HepG2 (cell line): ENCODE results near the gene PTEN. TPM values are rescaled to one million over a fixed set of nuclear protein-coding genes. Genes with fewer than 3 reads are reported as not detected.
A peak's percentile ranks its signal among the peaks of the same experiment; 100 is the strongest.

Experiments used
- ARHGAP35 ChIP-seq: sonication (generic); formaldehyde crosslinking; IDR thresholded peaks from 2 replicates; pipeline ENCODE4 v1.9.0; 2022; ENCODE audit warnings: mild to moderate bottlenecking, inconsistent platforms, moderate library complexity, missing genetic modification reagents, borderline replicate concordance
- ATF1 ChIP-seq: IDR thresholded peaks from 2 replicates; pipeline ENCODE4 v1.6.1; 2016; ENCODE audit warnings: mild to moderate bottlenecking, control low read depth
- ATF7-NPFF ChIP-seq: sonication (generic); formaldehyde crosslinking; IDR thresholded peaks from 2 replicates; pipeline ENCODE4 v1.8.1; 2023; ENCODE audit warnings: mild to moderate bottlenecking, low read depth, missing genetic modification reagents, moderate library complexity
- CBX2 ChIP-seq, 2 experiments: fragments of 200-600 bp in 1 of 2; sonication (generic); formaldehyde crosslinking in 1 of 2; IDR thresholded peaks; 2 replicates each; pipeline versions ENCODE4 v1.7.0 to v1.8.1; 2018 to 2022; ENCODE audit warnings: low read depth in 2 of 2, low read length in 1 of 2, mild to moderate bottlenecking in 1 of 2, missing genetic modification reagents in 1 of 2
- CREB1 ChIP-seq, 2 experiments: fragments of 450-650 bp in 1 of 2; IDR thresholded peaks; 2 replicates each; pipeline ENCODE4 v1.6.1; 2016 to 2017; ENCODE audit warnings: control low read depth in 1 of 2, mild to moderate bottlenecking in 1 of 2, missing compliant biosample characterization in 1 of 2, missing genetic modification characterization in 1 of 2
- ETV5 ChIP-seq: IDR thresholded peaks from 2 replicates; pipeline ENCODE4 v1.6.1; 2018; ENCODE audit warnings: missing biosample characterization, missing genetic modification reagents, inconsistent platforms, borderline replicate concordance
- GATAD1 ChIP-seq: IDR thresholded peaks from 2 replicates; pipeline ENCODE4 v1.6.1; 2016; ENCODE audit warnings: missing genetic modification reagents, missing compliant biosample characterization
- GLI4 ChIP-seq: sonication (generic); formaldehyde crosslinking; IDR thresholded peaks from 2 replicates; pipeline ENCODE4 v1.5.1; 2020; ENCODE audit warnings: missing genetic modification reagents, mild to moderate bottlenecking, moderate library complexity, borderline replicate concordance
- ISX ChIP-seq: sonication (generic); formaldehyde crosslinking; conservative IDR thresholded peaks from 2 replicates; pipeline ENCODE4 v1.5.0; 2020; ENCODE audit warnings: missing genetic modification reagents
- LCORL ChIP-seq, 2 experiments: fragments of 450-650 bp in 1 of 2; sonication (generic) in 1 of 2; formaldehyde crosslinking in 1 of 2; IDR thresholded peaks; 2 replicates each; pipeline versions ENCODE4 v1.5.0 to v1.6.1; 2017 to 2020; ENCODE audit warnings: antibody characterized with exemption in 1 of 2, missing genetic modification reagents in 1 of 2
- NCOA2 ChIP-seq: sonication (generic); formaldehyde crosslinking; IDR thresholded peaks from 2 replicates; pipeline ENCODE4 v1.8.0; 2022; ENCODE audit warnings: inconsistent platforms
- NFE2L1 ChIP-seq: sonication (generic); formaldehyde crosslinking; IDR thresholded peaks from 2 replicates; pipeline ENCODE4 v1.4.0; 2020; ENCODE audit warnings: missing genetic modification reagents, mild to moderate bottlenecking, borderline replicate concordance
- RBM39 ChIP-seq: fragments of 200-400 bp; formaldehyde crosslinking; IDR thresholded peaks from one replicate; pipeline ENCODE4 v1.6.1; 2018; ENCODE audit warnings: antibody characterized with exemption, mild to moderate bottlenecking, low read depth, low read length; ENCODE audit not compliant: poor library complexity, severe bottlenecking
- SMARCC2 ChIP-seq: fragments of 450-650 bp; IDR thresholded peaks from 2 replicates; pipeline ENCODE4 v1.6.1; 2017; ENCODE audit warnings: antibody characterized with exemption, mild to moderate bottlenecking
- TBX2 ChIP-seq: sonication (generic); formaldehyde crosslinking; IDR thresholded peaks from 2 replicates; pipeline ENCODE4 v1.5.0; 2020; ENCODE audit warnings: missing genetic modification reagents, mild to moderate bottlenecking, borderline replicate concordance
- ZKSCAN5 ChIP-seq: sonication (generic); formaldehyde crosslinking; IDR thresholded peaks from 2 replicates; pipeline ENCODE4 v1.5.1; 2020; ENCODE audit warnings: mild to moderate bottlenecking, missing genetic modification reagents
- ZNF160 ChIP-seq: sonication (generic); formaldehyde crosslinking; IDR thresholded peaks from 2 replicates; pipeline ENCODE4 v1.8.0; 2022; ENCODE audit warnings: mild to moderate bottlenecking, inconsistent platforms, missing genetic modification reagents
- ZNF274 ChIP-seq: sonication (generic); formaldehyde crosslinking; IDR thresholded peaks from 2 replicates; pipeline ENCODE4 v1.5.1; 2020; ENCODE audit warnings: mild to moderate bottlenecking, missing genetic modification reagents
- ZNF326 ChIP-seq: sonication (generic); formaldehyde crosslinking; IDR thresholded peaks from 2 replicates; pipeline ENCODE4 v1.4.0; 2020; ENCODE audit warnings: missing genetic modification reagents, borderline replicate concordance
- ZNF562 ChIP-seq: sonication (generic); formaldehyde crosslinking; IDR thresholded peaks from 2 replicates; pipeline ENCODE4 v1.8.0; 2022; ENCODE audit warnings: missing genetic modification reagents, borderline replicate concordance
- ZNF577 ChIP-seq: sonication (generic); formaldehyde crosslinking; IDR thresholded peaks from 2 replicates; pipeline ENCODE4 v1.4.0; 2020; ENCODE audit warnings: mild to moderate bottlenecking, low read depth, missing genetic modification reagents, borderline replicate concordance
- ZNF660 ChIP-seq: sonication (generic); formaldehyde crosslinking; IDR thresholded peaks from 2 replicates; pipeline ENCODE4 v1.5.1; 2020; ENCODE audit warnings: mild to moderate bottlenecking, low read depth, missing genetic modification reagents, borderline replicate concordance
- ZNF724P ChIP-seq: sonication (generic); formaldehyde crosslinking; IDR thresholded peaks from 2 replicates; pipeline ENCODE4 v1.8.0; 2022; ENCODE audit warnings: missing genetic modification reagents, borderline replicate concordance
- ZSCAN12 ChIP-seq: sonication (generic); formaldehyde crosslinking; IDR thresholded peaks from 2 replicates; pipeline ENCODE4 v1.9.0; 2021; ENCODE audit warnings: mild to moderate bottlenecking, missing genetic modification reagents
- polyA plus RNA-seq, 8 experiments: library from polyadenylated mRNA; depleted of rRNA in 3 of 8; stranded (reverse) in 7 of 8; unstranded in 1 of 8; fragments of >200 nt; fragmentation: Illumina TruSeq in 4 of 8; extraction: Trizol in 4 of 8; gene quantifications; 2 replicates each; pipeline versions ENCODE4 v1.2.1 to v1.2.3, GENCODE V29; 2011 to 2016; ENCODE audit warnings: low read depth in 4 of 8, missing spikeins in 1 of 8, mixed read lengths in 1 of 8; ENCODE audit not compliant: insufficient read depth in 1 of 8
- total RNA-seq, 5 experiments: library from RNA; depleted of rRNA; stranded (reverse); fragments of >200 nt; fragmentation: Illumina TruSeq; extraction: Trizol; gene quantifications; 2 replicates each; pipeline ENCODE4 v1.2.3, GENCODE V29; 2016; ENCODE audit warnings: low read depth in 1 of 5
- TF ChIP-seq, protein P1 (sequence below): sonication (generic); formaldehyde crosslinking; IDR thresholded peaks from 2 replicates; pipeline ENCODE4 v1.4.0; 2020; ENCODE audit warnings: missing genetic modification reagents
- TF ChIP-seq, protein P2 (sequence below): sonication (generic); formaldehyde crosslinking; IDR thresholded peaks from 2 replicates; pipeline ENCODE4 v1.8.0; 2022; ENCODE audit warnings: low read depth, missing genetic modification reagents

PTEN gene
- total and polyA plus RNA-seq, 2 of the 13 experiments (the other 11 are each of a cell fraction or from before 2014, with no cell fraction given): 30.3 to 61.3 TPM

DNA sequence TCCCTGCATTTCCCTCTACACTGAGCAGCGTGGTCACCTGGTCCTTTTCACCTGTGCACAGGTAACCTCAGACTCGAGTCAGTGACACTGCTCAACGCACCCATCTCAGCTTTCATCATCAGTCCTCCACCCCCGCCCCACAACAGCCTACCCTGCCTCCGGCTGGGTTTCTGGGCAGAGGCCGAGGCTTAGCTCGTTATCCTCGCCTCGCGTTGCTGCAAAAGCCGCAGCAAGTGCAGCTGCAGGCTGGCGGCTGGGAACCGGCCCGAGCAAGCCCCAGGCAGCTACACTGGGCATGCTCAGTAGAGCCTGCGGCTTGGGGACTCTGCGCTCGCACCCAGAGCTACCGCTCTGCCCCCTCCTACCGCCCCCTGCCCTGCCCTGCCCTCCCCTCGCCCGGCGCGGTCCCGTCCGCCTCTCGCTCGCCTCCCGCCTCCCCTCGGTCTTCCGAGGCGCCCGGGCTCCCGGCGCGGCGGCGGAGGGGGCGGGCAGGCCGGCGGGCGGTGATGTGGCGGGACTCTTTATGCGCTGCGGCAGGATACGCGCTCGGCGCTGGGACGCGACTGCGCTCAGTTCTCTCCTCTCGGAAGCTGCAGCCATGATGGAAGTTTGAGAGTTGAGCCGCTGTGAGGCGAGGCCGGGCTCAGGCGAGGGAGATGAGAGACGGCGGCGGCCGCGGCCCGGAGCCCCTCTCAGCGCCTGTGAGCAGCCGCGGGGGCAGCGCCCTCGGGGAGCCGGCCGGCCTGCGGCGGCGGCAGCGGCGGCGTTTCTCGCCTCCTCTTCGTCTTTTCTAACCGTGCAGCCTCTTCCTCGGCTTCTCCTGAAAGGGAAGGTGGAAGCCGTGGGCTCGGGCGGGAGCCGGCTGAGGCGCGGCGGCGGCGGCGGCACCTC is at the start of gene PTEN, which contains the start of gene KLLN (continued):
- TF ChIP-seq GLI4 (CRISPR knock-in tag): no peak
- TF ChIP-seq ZNF724P (CRISPR knock-in tag): peak; percentile 88; the same call in 1 of the 2 replicates
- TF ChIP-seq ZKSCAN5 (CRISPR knock-in tag): peak; percentile 31; the same call in 1 of the 2 replicates
- TF ChIP-seq NFE2L1: no peak
- TF ChIP-seq ZNF160 (CRISPR knock-in tag): peak; percentile 60; the same call in 1 of the 2 replicates
- no peak for TF ChIP-seq ATF1 (CRISPR knock-in tag)
- peak; percentile 77; the same call in 1 of the 2 replicates for TF ChIP-seq ZNF562 (CRISPR knock-in tag)
- peak; percentile 59; the same call in 1 of the 2 replicates for TF ChIP-seq NCOA2 (CRISPR knock-in tag)
- TF ChIP-seq ISX (CRISPR knock-in tag): no peak
- TF ChIP-seq CREB1 (IDR thresholded peaks at IDR 0.05): peak; percentile 43; the same call in 1 of the 2 replicates
- TF ChIP-seq CREB1 (CRISPR knock-in tag; IDR thresholded peaks at IDR 0.05): no peak
- TF ChIP-seq, protein P1, sequence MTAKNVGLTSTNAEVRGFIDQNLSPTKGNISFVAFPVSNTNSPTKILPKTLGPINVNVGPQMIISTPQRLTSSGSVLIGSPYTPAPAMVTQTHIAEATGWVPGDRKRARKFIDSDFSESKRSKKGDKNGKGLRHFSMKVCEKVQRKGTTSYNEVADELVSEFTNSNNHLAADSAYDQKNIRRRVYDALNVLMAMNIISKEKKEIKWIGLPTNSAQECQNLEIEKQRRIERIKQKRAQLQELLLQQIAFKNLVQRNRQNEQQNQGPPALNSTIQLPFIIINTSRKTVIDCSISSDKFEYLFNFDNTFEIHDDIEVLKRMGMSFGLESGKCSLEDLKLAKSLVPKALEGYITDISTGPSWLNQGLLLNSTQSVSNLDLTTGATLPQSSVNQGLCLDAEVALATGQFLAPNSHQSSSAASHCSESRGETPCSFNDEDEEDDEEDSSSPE: peak; percentile 71
- 0 out of 2 replicates have a peak, but pooled peaks have one; percentile 80 for TF ChIP-seq ARHGAP35
- no peak for TF ChIP-seq SMARCC2
- no peak for TF ChIP-seq ZNF660
- TF ChIP-seq LCORL (IDR thresholded peaks at IDR 0.05): no peak
- 0 out of 2 replicates have a peak, but pooled peaks have one; percentile 28 for TF ChIP-seq LCORL (CRISPR knock-in tag; IDR thresholded peaks at IDR 0.05)
- TF ChIP-seq ATF7-NPFF (CRISPR knock-in tag): peak; percentile 98
- TF ChIP-seq ZSCAN12 (CRISPR knock-in tag): peak; percentile 56; the same call in 1 of the 2 replicates
- peak; percentile 55; the same call in 1 of the 2 replicates for TF ChIP-seq ETV5
- TF ChIP-seq CBX2 (IDR thresholded peaks at IDR 0.05; ENCODE audit: low read depth, low read length): no peak
- TF ChIP-seq CBX2 (CRISPR knock-in tag; IDR thresholded peaks at IDR 0.05; ENCODE audit: low read depth): 0 out of 2 replicates have a peak, but pooled peaks have one; percentile 32
- TF ChIP-seq ZNF274 (CRISPR knock-in tag): peak; percentile 82; the same call in 1 of the 2 replicates
- peak; percentile 72 for TF ChIP-seq GATAD1
- 0 out of 2 replicates have a peak, but pooled peaks have one; percentile 58 for TF ChIP-seq ZNF577 (CRISPR knock-in tag)
- TF ChIP-seq ZNF326 (CRISPR knock-in tag): no peak
- TF ChIP-seq, protein P2, sequence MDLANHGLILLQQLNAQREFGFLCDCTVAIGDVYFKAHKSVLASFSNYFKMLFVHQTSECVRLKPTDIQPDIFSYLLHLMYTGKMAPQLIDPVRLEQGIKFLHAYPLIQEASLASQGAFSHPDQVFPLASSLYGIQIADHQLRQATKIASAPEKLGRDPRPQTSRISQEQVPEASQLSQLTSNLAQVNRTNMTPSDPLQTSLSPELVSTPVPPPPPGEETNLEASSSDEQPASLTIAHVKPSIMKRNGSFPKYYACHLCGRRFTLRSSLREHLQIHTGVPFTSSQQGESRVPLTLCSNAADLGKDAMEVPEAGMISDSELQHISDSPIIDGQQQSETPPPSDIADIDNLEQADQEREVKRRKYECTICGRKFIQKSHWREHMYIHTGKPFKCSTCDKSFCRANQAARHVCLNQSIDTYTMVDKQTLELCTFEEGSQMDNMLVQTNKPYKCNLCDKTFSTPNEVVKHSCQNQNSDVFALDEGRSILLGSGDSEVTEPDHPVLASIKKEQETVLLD (CRISPR knock-in tag): peak; percentile 100
- TF ChIP-seq RBM39: no peak
- TF ChIP-seq TBX2: peak; percentile 39; the same call in 1 of the 2 replicates
